Fibroblast of gingiva (primary cell): Measurements from ENCODE around the gene ABHD8.

Experiments used
- DNase-seq: peaks from one replicate; pipeline ENCODE4 v3.0.0-alpha.2; 2011; ENCODE audit warnings: low read depth

ABHD8 gene

GRCh38 chr19:17333611-17334413, 30.6 kb upstream of the ABHD8 start:
- DNase-seq: peak; percentile 78

GRCh38 chr19:17332677-17333581, 29.7 kb upstream of the ABHD8 start:
- peak; percentile 41 for DNase-seq

GRCh38 chr19:17332360-17332676, 29.1 kb upstream of the ABHD8 start:
- DNase-seq: no peak

- DNase-seq: no peak
Observed at GRCh38 chr19:17331045-17331558, 27.9 kb upstream of the ABHD8 start.

GRCh38 chr19:17330262-17331044, 27.2 kb upstream of the ABHD8 start:
- no peak for DNase-seq

- DNase-seq: no peak
Observed at GRCh38 chr19:17329366-17330261, 26.4 kb upstream of the ABHD8 start.

- no peak for DNase-seq
Observed at GRCh38 chr19:17328517-17329365, 25.5 kb upstream of the ABHD8 start.

GRCh38 chr19:17327654-17328516, 24.7 kb upstream of the ABHD8 start:
- no peak for DNase-seq

- DNase-seq: no peak
Observed at GRCh38 chr19:17327068-17327653, 23.9 kb upstream of the ABHD8 start.

- peak; percentile 27 for DNase-seq
Observed at GRCh38 chr19:17326595-17326966, 23.4 kb upstream of the ABHD8 start.

- DNase-seq: peak; percentile 89
Observed at GRCh38 chr19:17325881-17326594, 22.8 kb upstream of the ABHD8 start.

- DNase-seq: no peak
Observed at GRCh38 chr19:17325133-17325532, 21.9 kb upstream of the ABHD8 start.

GRCh38 chr19:17324357-17325114, 21.3 kb upstream of the ABHD8 start:
- no peak for DNase-seq

GRCh38 chr19:17323964-17324332, 20.7 kb upstream of the ABHD8 start:
- DNase-seq: no peak

- DNase-seq: no peak
Observed at GRCh38 chr19:17323300-17323963, 20.2 kb upstream of the ABHD8 start.

- DNase-seq: peak; percentile 23
Observed at GRCh38 chr19:17322854-17323253, 19.6 kb upstream of the ABHD8 start.
